Ishikawa (cell line): ENCODE measurements around the gene MYB.

Experiments used
- CEBPB ChIP-seq: IDR thresholded peaks from 2 replicates; pipeline ENCODE4 v1.6.1; 2012
- EGR1 ChIP-seq: IDR thresholded peaks from 2 replicates; pipeline ENCODE4 v1.6.1; 2012
- EP300 ChIP-seq: IDR thresholded peaks from 2 replicates; pipeline ENCODE4 v1.6.1; 2012; ENCODE audit warnings: borderline replicate concordance
- FOXM1 ChIP-seq: IDR thresholded peaks from 2 replicates; pipeline ENCODE4 v1.6.1; 2012; ENCODE audit warnings: low read depth, borderline replicate concordance
- RAD21 ChIP-seq: IDR thresholded peaks from 2 replicates; pipeline ENCODE4 v1.6.1; 2012; ENCODE audit warnings: low read depth
- TAF1 ChIP-seq: IDR thresholded peaks from 2 replicates; pipeline ENCODE4 v1.6.1; 2012; ENCODE audit warnings: low read depth, mild to moderate bottlenecking
- TCF12 ChIP-seq: IDR thresholded peaks from 2 replicates; pipeline ENCODE4 v1.6.1; 2012; ENCODE audit warnings: low read depth
- YY1 ChIP-seq: IDR thresholded peaks from 2 replicates; pipeline ENCODE4 v1.6.1; 2012; ENCODE audit warnings: low read depth
- ZBTB7A ChIP-seq: IDR thresholded peaks from 2 replicates; pipeline ENCODE4 v1.6.1; 2012; ENCODE audit warnings: low read depth
- TF ChIP-seq, protein P1 (sequence below): IDR thresholded peaks from 2 replicates; pipeline ENCODE4 v1.6.1; 2012

DNA sequence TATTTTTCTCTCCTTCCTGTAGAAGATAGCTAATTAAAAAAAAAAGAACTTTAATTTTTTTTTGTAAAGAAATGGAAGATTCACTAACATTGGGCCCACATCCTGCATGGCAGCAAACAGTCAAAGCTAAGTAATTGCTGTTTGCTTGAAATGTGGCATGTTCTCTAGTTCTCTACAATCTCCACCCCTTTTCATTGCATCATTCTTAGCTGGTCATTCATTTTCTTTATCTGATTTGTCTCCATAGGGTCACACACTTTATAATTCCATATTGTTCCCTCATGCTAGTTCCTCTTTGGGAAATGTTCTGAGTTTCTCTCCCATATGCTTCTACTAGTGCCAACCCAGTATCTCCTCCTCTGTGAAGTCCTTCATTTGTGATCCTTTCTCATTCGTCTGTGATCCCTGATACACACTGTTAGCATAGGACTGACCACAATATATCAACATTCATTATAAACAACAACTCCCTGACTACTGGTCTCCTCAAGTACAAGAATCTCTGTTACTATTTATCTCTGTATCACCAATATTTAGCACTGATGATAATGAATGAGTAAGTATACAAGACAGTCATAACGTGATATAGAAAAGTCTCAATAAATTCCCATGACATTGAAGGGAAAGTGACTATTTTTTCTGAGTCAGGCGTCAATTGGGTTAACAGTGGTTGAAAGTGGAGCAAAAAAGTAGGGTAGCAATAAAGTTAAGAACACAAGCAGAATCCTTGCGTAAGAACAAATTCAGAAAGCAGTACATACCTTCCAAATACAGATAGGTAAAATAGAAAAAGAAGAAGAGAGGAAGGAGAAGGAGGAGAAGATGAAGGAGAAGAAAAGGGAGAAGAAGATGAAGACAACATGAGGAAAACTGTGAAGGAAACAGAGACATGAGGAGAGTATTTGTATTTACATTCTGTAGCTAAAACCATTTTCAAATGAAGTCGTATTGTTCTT, 33.2 kb upstream of the MYB start:
- no peak for TF ChIP-seq EGR1
- no peak for TF ChIP-seq EP300
- no peak for TF ChIP-seq ZBTB7A
- TF ChIP-seq FOXM1 = no peak
- no peak for TF ChIP-seq TCF12
- TF ChIP-seq RAD21 = no peak
- no peak for TF ChIP-seq TAF1
- no peak for TF ChIP-seq YY1
- TF ChIP-seq CEBPB = no peak
- TF ChIP-seq, protein P1, sequence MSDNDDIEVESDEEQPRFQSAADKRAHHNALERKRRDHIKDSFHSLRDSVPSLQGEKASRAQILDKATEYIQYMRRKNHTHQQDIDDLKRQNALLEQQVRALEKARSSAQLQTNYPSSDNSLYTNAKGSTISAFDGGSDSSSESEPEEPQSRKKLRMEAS = no peak
